GM21717 (cell line): ENCODE measurements around the gene OR4N2.
"Not testable (repeated sequence)": the region's sequence is repeated elsewhere in the genome, so short reads cannot be mapped to it uniquely, and the experiment has no call there.

Experiments used
- ATAC-seq: cut with Tn5 transposase; IDR thresholded peaks from one replicate; pipeline ENCODE4 v1.9.1; 2021; ENCODE audit warnings: mild to moderate bottlenecking, moderate library complexity; ENCODE audit not compliant: unreplicated experiment

OR4N2 gene, protein sequence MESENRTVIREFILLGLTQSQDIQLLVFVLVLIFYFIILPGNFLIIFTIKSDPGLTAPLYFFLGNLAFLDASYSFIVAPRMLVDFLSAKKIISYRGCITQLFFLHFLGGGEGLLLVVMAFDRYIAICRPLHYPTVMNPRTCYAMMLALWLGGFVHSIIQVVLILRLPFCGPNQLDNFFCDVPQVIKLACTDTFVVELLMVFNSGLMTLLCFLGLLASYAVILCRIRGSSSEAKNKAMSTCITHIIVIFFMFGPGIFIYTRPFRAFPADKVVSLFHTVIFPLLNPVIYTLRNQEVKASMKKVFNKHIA

DNA sequence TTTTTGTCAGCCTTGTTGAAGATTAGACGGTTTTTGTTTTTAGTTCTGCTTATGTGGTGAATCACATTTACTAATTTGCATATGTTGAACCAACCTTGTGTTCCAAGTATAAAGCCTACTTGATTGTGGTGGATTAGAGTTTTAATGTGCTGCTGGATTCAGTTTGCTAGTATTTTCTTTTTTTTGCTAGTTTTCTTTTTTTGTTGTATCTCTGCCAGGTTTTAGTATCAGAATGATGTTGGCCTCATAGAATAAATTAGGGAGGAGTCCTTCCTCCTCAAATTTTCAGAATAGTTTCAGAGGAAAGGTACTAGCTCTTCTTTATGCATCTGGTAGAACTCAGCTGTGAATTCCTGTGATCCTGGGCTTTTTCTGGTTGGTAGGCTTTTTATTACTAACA is at the start of gene OR4N2:
TSS of gene OR4N2 (plus strand) at position 301 of the 400 bp plus-strand sequence. CDS start 23,679 bp downstream, outside the sequence.
- ATAC-seq: not testable (repeated sequence)

DNA sequence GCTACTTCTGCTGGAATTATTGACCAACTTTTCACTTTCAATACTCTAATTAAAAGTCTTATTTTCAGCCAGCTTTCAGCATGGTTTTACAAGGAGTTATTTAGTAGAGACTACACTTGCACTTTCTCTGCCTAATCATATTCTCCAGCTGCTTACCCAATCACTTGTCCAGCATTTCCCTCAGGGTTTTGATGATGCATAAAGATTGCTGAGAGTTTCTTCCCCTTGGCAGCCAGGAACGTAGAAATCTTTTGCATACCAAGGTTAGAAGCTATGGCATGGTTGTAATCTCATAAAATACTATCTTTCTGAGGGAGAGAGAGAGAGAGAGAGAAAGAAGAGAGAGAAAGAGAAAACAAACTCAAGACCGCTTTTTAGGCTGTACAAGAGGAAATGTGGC is 49.4 kb upstream of the OR4N2 start:
- ATAC-seq: no peak

DNA sequence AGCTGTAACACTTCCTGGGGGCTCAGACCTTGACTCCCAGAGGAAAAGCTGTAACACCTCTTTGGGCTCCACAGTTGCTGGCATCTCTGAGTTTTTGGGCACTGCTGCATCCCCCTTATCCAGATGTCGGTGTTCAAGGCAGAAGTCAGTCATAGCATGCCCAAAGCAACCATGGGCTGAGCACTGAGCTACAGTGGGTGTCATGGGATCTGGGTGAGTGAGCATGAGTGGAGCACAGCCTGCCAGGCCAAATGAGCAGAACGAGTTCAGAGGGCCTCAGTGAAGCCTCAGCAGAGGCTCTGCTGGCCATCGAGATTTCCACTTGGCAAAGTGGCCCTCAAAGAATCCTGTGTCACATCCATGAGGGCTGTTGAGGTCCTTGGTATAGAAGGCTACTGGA is 32.1 kb upstream of the OR4N2 start:
- ATAC-seq: not testable (repeated sequence)

DNA sequence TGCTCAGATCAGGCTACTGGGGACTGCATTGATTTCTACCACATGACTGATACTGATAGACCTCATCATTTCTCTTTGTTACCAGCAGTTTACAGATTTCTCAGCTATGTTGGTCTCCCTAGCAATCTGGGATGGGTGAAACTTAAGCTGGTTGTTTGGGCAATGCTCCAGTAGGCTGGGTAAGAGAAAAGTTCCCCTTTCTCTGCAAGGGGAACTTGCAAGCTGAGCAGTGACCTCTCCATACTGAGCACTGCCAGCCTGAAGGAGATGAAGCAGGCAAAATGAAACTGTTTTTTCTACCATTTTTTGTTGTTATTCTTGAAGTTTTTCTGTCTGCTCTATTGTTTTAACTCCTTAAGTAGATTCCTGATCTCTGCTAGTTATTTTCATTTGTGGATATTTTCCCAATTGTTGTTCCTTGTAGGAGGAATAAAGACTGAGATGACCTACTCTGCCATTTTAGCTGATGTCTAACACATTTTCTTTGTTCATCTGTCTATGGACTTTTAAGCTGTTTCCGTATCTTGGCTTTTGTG is 31.6 kb upstream of the OR4N2 start:
- no peak for ATAC-seq

DNA sequence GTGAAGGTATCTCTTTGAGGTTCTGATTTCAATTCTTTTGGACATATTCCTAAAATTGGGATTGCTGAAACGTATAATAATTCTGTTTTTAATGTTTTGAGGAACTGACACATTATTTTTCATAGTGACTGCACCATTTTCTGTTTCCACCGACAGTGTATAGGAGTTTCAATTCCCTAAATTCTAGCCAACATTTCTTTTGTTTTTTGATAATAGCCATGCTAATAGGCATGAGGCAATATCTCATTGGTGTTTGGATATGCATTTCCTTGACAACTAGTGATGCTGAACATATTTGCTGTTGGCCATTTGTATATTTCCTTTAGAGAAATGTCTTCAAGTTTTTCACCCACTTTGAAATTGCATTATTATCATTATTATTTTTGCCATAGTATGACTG is 31.1 kb upstream of the OR4N2 start:
- not testable (repeated sequence) for ATAC-seq

DNA sequence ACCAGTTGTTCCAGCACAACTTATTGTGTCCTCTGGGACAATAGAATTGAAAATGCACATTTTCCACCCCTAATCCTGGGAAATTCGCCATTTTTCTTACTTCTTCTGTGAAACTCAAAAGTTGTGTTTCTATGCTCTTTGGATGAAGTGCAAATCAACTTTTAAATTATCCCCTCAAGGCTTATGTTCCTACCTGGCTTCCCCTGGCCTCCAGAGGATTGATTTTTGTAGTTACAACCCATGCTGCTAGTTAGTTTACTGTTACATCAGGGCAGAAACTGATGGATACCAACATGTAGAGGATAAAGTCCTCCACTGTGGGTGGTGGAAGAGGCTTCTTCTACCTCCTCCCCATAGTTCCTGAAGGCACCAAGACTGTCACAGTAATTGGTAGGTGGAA is 30.4 kb upstream of the OR4N2 start, which contains the start of gene OR4M1:
TSS of gene OR4M1 (plus strand) at position 301 of the 400 bp plus-strand sequence. CDS start 6,819 bp downstream, outside the sequence.
- not testable (repeated sequence) for ATAC-seq

DNA sequence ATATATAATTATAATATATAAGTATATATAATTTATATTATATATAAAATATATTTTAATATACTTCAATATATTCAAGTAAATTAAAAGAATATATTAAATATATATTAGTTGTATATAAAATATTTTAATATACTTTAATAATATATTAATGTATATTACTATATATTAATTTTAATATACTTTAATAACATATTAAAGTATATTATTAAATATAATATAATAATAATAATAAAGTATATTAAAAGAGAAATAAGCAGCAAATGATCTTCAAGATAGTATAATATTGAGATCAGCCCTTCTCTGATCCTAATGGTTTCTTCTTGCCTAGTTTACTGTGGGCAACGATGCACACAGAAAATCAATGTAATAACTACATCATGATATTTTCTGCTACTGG is 28.0 kb upstream of the OR4N2 start:
- ATAC-seq: no peak

DNA sequence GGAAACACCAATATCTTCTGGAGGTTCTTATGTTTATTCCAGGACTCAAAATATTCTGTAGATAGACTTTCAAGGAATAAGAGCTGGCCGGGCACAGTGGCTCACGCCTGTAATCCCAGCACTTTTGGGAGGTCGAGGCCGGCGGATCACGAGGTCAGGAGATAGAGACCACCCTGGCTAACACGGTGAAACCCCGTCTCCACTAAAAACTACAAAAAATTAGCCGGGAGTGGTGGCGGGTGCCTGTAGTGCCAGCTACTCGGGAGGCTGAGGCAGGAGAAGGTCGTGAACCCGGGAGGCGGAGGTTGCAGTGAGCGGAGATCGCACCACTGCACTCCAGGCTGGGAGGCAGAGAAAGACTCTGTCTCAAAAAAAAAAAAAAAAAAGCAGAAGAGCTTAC is 17.7 kb upstream of the OR4N2 start:
- not testable (repeated sequence) for ATAC-seq

DNA sequence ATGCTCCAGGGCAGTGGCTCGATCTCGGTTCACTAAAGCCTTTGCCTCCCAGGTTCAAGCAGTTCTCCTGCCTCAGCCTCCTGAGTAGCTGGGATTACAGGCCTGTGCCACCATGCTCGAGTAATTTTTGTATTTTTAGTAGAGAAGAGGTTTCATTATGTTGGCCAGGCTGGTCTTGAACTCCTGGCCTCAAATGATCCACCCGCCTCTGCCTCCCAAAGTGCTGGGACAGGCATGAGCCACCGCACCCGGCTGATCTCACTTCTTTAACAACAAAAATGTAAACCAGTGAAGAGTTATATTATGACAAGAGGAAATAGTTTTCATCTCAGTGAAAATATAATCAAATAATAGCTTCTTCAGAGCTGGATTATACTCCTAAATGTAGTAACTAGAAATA is 16.3 kb upstream of the OR4N2 start:
- not testable (repeated sequence) for ATAC-seq

DNA sequence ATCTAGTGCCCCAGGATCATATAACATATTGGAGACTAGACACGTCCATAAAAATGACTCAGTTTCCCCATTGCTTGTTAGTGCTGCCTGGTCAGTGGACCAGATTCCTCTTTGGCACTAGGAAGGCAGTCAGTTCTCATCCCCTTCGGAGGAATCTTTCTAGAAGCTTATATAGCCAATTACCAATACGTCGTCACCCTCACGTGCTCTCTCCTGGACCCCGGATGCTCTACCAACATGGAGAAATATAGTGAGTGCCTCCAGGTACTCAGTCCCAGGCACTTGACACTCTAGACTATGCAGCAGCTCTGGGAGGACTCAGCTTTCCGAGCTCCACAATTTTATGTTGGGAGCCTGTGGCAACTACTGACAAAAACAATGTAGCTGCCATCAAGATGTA is 15.4 kb upstream of the OR4N2 start:
- ATAC-seq: not testable (repeated sequence)

DNA sequence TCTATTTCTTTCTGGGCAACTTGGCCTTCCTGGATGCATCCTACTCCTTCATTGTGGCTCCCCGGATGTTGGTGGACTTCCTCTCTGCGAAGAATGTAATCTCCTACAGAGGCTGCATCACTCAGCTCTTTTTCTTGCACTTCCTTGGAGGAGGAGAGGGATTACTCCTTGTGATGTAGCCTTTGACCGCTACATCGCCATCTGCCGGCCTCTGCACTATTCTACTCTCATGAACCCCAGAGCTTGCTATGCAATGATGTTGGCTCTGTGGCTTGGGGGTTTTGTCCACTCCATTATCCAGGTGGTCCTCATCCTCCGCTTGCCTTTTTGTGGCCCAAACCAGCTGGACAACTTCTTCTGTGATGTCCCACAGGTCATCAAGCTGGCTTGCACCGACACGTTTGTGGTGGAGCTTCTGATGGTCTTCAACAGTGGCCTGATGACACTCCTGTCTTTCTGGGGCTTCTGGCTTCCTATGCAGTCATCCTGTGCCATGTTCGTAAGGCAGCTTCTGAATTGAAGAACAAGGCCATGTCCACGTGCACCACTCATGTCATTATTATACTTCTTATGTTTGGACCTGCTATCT is 7.0 kb upstream of the OR4N2 start:
- not testable (repeated sequence) for ATAC-seq

DNA sequence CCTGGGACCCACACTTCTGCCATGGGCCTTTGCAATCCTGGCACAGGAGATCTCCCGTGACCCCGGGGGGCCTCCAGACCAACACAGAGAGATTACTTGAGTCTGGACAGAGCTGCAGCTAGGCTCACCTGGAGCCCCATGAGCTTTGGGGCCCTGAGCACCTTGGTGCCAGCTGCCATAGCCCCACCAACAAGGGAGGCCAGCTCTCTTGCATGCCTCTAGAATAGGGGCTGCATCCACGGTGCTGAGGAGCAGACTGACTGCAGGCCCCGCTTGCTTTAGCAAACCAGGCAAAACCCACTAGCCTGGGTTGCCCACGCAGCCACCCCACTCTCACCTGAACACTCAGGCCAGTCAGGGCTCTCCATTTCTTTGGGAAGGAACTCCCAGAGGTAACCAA is 3.7 kb upstream of the OR4N2 start:
- ATAC-seq: no peak

DNA sequence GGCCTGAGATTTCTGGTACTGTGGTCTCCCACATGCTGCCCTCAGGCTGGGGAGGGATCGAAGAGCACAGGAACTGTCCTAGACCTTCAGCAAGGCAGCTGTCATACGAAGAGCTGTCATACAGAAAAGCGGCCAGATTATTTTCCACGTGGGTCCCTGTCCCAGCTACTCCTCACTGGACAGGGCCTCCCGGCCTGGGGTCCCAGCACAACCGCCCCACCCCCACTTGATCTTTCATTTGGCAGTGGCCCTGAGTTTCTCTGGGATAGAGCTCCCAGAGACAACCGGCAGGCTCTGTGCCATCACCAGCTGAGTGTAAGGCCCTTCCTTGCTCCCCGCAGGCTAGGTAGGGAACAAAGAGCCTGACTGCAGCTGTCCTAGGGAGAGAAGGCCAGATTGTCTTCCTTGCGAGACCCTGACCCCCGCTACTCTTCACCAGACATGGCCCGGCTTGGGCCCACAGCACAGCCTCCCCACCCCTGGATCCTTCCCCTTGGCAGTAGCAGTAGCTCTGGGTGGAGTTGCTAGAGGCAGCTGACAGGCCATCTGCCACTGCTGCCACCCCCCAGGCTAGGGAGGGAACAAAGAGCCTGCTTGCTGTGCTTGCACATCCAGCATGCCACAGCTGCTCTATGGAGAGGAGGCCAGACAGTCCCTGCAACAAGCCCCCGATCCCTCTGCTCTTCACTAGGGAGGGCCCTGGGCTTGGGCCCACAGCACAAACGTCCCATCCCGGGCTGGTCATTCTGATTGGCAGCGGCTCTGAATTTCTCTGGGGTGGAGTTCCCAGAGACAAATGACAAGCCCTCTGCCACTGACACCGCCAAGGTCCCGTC is 3.1 kb upstream of the OR4N2 start:
- ATAC-seq: no peak

DNA sequence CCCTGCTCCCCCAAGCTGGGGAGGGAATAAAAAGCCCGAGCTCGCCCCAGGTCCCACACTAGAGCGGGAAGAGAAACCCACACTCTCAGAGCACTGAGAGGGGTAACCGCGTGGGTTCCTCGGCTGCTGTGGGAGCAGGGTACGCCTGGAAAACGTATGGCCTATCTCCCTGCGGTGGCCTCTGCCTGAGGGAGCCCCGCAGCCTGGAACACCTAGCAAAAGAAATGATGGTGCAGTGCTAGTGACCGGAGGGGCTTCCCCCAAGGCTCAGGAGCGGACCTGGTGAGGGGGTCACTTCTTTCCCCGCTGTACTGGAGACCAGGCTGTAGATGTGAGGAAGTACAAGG is 2.5 kb upstream of the OR4N2 start:
- no peak for ATAC-seq

DNA sequence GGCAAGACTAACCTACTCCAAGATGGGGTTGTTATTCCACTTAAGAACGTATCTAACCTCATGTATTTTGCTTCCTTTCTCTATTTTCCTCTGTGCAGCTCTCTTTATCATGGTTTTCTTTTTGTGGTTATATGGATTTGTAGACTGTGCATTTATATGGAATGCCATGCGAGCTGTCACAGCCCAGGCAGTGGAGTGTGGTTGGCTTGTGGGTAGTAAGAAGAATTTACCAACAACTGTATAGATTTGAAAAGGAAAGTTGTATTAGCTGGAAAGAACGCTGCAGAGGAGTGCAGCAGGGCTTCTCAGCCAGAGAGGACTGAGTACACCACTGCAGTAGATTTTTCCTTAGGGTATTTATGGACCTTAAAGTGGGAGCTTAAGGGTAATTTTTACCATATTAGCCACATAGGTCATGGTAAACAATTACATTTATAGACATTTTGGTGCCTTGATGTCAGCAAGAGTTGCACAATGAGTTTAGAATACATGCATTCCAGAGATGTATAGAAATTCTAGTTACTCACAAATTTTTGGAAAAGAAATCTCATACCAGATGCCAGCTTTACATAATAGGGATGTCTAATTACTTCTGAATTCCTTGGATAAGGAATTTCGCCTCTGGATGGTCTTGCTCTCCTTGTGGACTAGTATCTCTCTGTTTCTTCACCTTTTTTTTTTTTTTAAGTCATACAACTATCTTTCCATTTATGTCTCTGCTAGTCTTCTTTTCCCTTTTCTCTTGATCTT is 9.8 kb downstream of the OR4N2 start:
- ATAC-seq: not testable (repeated sequence)

DNA sequence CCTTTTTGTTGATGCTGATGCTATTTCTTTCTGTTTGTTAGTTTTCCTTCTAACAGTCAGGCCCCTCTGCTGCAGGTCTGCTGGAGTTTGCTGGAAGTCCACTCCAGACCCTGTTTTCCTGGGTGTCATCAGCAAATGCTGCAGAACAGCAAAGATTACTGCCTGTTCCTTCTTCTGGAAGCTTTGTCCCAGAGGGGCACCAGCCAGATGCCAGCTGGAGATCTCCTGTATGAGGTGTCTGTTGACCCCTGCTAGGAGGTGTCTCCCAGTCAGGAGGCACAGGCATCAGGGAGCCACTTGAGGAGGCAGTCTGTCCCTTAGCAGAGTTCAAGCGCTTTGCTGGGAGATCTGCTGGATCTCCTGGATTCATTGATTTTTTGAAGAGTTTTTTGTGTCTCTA is 16.3 kb downstream of the OR4N2 start:
- not testable (repeated sequence) for ATAC-seq

DNA sequence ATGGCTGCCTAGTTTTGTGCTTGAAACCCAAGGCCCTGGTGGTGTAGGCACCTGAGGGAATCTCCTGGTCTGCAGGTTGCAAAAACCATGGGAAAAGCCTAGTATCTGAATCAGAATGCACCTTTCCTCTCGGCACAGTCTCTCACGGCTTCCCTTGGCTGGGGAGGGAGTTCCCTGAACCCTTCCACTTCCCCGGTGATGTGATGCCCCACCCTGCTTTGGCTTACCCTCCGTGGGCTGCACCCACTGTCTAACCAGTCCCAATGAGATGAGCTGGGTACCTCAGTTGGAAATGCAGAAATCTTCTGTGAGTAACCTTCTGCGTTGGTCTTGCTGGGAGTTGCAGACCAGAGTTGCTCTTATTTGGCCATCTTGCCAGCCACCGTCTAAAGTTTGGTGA is 17.4 kb downstream of the OR4N2 start:
- not testable (repeated sequence) for ATAC-seq

DNA sequence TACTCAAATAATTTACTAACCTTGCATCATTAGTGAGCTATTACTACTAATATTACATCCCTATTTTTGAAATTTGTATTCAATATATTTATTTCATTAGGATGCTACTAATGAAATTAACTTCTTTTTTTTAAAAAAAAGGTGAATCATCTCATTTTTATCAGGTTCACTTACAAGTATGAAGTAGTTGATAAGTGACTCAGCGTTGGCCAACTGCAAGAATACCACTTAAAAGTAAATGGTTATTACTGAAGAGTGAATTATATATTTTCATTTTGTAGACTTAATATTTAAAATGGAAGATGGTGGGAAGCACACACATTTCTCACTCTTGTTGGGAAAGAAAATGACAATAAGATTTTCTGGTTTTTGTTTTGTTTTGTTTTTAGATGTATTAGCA is 19.6 kb downstream of the OR4N2 start:
- ATAC-seq: no peak

DNA sequence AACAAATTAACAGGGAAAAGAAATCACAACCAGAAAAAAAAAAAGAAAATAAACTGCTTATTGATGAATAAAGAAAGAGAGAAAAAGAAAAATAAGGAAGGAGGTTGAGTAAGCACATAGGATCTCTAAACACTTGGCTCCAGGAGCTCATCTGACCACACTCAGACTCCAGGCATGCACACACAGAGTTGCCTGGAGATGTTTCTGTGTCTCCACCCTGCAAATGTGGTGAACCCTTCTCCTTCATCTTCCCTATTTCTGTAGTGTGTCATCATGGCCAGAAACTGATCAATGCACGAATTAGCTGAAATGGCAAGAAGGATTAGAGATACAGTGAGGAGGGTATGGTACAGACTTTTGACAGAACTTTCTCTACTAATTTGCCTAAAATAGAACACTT is 20.2 kb downstream of the OR4N2 start:
- no peak for ATAC-seq

DNA sequence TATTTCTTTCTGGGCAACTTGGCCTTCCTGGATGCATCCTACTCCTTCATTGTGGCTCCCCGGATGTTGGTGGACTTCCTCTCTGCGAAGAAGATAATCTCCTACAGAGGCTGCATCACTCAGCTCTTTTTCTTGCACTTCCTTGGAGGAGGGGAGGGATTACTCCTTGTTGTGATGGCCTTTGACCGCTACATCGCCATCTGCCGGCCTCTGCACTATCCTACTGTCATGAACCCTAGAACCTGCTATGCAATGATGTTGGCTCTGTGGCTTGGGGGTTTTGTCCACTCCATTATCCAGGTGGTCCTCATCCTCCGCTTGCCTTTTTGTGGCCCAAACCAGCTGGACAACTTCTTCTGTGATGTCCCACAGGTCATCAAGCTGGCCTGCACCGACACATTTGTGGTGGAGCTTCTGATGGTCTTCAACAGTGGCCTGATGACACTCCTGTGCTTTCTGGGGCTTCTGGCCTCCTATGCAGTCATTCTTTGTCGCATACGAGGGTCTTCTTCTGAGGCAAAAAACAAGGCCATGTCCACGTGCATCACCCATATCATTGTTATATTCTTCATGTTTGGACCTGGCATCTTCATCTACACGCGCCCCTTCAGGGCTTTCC is 24.2 kb downstream of the OR4N2 start:
- ATAC-seq: not testable (repeated sequence)
